K562 (cell line): Measurements from ENCODE around the gene ADPRM. TPM values are rescaled to one million over a fixed set of nuclear protein-coding genes. Genes with fewer than 3 reads are reported as not detected.

Source experiments
- ZBTB40 ChIP-seq, 2 experiments: fragments of 450-650 bp in 1 of 2; sonication (generic) in 1 of 2; formaldehyde crosslinking in 1 of 2; IDR thresholded peaks; 2 replicates each; pipeline versions ENCODE4 v1.7.1 to v1.9.0; 2016 to 2022; ENCODE audit warnings: inconsistent platforms in 1 of 2, mild to moderate bottlenecking in 1 of 2, missing genetic modification reagents in 1 of 2
- polyA plus RNA-seq, 8 experiments: library from polyadenylated mRNA; depleted of rRNA in 4 of 8; stranded (reverse) in 5 of 8; unstranded in 3 of 8; fragments of >200 nt; fragmentation: Nextera tagmentation in 2 of 8; fragmentation: Illumina TruSeq in 1 of 8; extraction: Ambion mirVana in 2 of 8; extraction: Trizol in 1 of 8; gene quantifications; 2 replicates each; pipeline versions ENCODE4 v1.2.1 to v1.2.3, GENCODE V29; 2011 to 2014; ENCODE audit warnings: inconsistent platforms in 1 of 8, missing spikeins in 1 of 8
- total RNA-seq, 7 experiments: library from RNA; depleted of rRNA in 6 of 7; stranded (reverse); fragments of >200 nt in 6 of 7; fragmentation: Illumina TruSeq in 2 of 7; extraction: Trizol in 2 of 7; gene quantifications; 2 replicates each; pipeline versions ENCODE4 v1.2.1 to v1.2.3, GENCODE V29; 2011 to 2021; ENCODE audit warnings: low replicate concordance in 1 of 7

Gene ADPRM
- total and polyA plus RNA-seq, 9 of the 15 experiments (the other 6 are each of a cell fraction or from before 2014, with no cell fraction given) = 4.7 to 17.6 (median 6.2) TPM

- no peak for TF ChIP-seq ZBTB40 (IDR thresholded peaks at IDR 0.05)
- no peak for TF ChIP-seq ZBTB40 (CRISPR knock-in tag; IDR thresholded peaks at IDR 0.05)
- TF ChIP-seq, all 486 proteins: peak for 0
Observed at GRCh38 chr17:10651927-10652326, 45.5 kb upstream of the ADPRM start (continued).
